DMS 273 treated with DMSO at 0.1 percent for 48 hours (cell line): ENCODE results near the gene CLEC4G.

Experiments used
- DNase-seq: peaks from one replicate; lab custom pipeline; 2025; lab: John Stamatoyannopoulos, UW

The CLEC4G gene

DNA sequence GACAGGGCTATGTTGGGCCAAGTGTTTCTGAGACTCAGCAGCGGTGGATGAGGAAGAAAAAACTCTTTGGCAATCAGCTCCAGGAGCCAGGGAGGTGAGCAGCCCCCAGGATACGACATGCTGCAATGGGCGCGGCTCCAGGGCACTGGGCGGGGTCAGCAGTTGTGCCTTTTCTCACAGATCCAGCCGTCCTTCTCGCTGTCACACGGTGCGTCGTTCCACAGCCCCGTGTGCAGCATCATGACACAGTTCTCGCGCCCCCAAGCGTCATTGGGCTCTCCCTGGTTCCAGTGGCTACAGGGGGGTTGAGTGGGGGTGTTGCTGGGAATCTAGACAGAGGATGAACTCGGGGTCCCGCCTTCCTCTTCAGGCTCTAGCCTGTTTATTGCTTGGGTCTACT, 2.7 kb downstream of the CLEC4G start:
- no peak for DNase-seq

DNA sequence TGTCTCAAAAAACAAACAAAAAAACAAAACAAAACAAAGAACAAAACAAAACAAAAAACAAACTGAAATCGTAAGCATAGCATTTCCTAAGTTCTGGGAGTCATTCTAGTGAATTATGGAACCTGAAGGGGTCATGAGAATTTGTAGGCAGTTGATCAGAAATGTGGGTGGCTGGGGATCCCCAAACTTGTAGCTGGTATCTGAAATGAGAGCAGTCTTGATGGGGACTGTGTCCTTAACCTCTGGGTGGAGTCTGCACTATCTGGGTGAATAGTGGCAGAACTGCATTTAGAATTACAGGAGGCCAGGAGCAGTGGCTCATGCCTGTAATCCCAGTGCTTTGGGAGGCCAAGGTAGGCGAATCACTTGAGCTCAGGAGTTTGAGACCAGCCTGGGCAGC, 6.1 kb downstream of the CLEC4G start:
- DNase-seq, result no peak

DNA sequence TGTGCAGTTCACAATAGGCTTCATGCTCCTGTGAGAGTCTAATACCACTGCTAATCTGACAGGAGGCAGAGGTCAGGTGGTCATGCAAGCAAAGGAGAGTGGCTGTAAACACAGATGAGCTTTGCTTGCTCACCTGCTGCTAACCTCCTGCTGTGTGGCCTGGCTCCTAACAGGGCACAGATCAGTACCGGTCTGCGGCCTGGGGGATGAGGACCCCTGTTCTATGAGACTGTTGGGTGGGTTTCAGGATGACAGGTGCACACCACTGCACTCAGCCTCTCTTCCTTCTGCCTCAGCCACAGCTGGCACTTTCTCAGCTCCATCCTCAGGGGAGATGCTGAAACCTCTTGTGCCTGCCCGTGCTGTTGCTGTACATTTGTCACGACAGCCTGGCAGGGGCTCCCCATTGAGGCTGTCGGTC, 9.7 kb downstream of the CLEC4G start:
- DNase-seq, result no peak

DNA sequence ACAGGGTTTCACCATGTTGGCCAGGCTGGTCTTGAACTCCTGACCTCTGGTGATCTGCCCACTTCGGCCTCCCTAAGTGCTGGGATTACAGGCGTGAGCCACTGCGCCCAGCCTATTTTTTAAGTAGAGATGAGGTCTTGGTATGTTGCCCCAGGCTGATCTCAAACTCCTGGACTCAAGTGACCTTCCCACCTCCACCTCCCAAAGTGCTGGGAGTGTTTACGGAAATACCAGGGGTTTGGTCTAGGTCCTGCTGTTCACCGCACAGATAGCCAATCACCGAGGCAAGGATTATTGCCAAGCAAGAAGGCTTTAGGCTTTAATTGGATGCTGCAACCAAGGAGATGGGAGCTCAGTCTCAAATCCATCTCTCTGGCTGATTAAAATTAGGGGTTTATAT, 11.6 kb downstream of the CLEC4G start:
- DNase-seq, result no peak

DNA sequence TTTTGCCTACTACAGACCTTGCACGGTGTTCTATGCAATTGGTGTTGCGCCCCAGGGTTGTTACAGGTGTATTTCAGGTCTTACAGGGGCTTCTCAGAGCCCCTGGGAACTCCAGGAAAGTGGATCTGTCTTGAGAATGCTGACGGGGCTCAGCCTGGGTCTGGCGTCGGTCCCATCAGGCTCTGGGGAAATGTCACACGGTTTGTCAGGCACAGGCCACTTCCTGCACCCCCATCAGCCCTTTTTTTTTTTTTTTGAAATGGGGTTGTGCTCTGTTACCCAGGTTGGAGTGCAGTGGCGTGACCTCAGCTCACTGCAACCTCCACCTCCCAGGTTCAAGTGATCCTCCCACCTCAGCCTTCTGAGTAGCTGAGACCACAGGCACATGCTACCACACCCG, 13.2 kb downstream of the CLEC4G start:
- no peak for DNase-seq

DNA sequence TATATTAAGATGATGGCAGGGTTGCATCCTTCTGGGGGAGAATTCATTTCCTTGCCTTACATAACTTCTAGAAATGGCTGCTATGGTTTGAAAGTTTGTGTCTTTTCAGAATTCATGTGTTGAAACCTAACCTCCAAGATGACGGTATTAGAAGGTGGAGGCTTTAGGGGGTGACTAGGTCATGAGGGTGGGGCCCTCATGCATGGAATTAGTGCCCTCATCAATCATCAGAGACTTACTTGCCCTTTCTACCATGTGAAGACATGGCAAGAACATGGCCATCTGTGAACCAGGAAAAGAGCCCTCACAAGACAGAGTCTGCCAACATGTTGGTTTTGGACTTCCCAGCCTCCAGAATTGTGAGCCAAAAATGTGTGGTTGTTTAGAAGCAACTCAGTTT, 15.1 kb downstream of the CLEC4G start:
- DNase-seq, result no peak

DNA sequence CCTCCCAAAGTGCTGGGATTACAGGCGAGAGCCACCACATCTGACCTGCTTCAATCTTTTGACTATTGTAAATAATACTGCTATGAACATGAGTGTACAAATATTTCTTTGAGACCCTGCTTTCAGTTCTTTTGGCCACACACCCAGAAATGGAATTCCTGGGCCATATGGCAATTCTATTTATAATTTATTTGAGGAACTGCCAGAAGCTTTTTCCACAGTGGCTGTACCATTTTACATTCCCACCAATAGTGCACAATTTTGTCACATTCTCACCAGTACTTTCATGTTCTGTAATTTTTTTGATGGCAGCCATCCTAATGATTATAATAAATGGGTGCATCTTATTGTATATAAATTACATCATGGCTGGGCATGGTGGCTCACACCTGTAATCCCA, 16.2 kb downstream of the CLEC4G start:
- no peak for DNase-seq

DNA sequence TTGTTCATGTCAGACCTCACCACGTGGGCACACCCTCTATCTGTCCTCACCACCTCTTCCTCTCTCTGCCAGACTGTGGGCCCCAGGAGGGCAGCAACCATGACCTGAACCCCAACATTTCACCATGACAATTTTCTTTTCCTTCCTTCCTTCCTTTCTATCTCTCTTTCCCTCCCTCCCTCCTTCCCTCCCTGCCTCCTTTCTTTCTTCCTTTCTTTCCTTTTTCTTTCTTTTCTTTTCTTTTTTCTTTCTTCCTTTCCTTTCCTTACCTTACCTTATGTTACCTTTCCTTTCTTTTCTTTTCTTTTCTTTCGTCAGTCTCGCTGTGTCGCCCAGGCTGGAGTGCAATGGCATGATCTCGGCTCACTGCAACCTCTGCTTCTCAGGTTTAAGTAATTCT, 21.3 kb downstream of the CLEC4G start:
- no peak for DNase-seq

DNA sequence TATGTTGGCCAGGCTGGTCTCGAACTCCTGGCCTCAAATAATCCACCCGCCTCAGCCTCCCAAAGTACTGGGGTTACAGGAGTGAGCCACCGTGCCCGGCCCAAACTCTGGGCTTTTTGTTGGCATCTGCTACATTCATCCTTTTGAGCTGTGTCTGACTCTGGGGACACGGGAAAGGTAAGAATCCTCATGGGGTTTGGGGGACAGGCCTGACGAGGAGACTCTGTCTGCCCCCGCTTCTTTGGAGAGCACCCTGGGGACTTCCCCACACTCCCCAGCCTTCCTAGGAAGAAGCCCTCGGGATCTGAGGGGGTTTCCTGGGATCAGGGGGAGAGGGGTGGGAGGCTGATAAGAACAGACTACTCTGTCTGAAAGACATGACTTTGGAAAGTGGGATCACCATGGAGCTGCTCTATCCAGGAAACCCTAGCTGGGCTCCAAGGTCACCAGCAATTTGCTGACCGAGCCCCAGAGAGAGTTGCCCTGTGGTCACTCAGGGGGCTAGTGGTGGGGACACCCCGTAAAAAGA, 21.9 kb downstream of the CLEC4G start:
- no peak for DNase-seq

DNA sequence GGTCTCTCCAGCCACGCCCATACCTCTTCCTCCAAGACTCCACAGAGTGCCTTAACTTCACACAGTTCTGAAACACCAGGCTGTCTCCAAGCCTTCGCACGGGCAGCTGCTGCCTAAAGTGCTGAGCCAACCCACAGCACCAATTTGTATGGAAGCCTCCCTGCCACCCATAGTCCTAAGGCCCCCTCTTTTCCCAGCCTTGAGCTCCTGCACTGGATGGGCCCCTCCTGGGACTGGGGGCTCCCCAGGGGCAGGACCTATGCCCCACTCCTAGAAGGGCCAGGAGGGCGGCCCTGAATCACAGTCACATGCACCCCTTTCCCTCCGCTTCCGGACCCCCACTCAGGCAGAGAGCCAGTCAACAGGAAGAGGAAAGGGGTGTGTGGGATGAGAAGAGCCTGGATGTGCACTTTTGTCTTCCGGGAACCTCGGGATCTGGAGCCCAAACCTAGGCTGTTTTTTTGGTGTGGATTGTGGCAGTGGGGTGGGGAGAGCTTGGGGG, 24.9 kb downstream of the CLEC4G start:
- DNase-seq, result no peak

DNA sequence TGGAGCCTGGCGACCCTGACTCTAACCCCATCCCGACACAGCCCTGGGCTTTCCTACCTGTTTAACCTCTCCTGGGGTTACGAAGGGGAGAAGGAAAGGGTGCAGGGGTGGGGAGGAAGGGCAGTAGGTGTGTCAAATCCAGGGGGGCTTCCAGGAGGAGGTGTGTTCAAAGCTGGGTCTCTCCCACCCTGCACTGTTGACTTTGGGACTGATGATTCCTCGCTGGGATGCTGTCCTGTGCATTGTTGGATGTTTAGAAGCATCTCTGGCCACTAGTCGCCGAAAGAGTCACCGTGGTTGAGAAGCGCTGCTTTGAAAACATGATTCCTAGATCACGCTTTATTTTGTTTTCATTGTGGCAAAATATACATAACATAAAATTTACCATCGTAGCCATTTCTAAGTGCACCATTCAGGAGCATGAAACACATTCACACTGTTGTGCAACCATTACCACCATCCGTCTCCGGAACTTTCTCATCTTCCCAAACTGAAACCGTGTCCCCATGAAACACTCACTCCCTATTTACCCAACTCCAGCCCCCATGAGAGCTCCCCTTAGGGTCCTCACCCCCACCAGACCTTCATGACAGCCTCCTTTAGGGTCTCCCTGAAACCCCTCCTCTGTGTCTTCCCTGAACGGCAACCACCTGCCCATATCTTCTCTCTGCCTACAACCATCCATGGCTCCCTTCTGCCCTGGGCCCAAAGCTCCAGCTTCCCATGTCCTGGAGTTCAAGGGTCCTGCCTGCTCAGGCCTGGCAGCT, 25.5 kb downstream of the CLEC4G start:
- no peak for DNase-seq

DNA sequence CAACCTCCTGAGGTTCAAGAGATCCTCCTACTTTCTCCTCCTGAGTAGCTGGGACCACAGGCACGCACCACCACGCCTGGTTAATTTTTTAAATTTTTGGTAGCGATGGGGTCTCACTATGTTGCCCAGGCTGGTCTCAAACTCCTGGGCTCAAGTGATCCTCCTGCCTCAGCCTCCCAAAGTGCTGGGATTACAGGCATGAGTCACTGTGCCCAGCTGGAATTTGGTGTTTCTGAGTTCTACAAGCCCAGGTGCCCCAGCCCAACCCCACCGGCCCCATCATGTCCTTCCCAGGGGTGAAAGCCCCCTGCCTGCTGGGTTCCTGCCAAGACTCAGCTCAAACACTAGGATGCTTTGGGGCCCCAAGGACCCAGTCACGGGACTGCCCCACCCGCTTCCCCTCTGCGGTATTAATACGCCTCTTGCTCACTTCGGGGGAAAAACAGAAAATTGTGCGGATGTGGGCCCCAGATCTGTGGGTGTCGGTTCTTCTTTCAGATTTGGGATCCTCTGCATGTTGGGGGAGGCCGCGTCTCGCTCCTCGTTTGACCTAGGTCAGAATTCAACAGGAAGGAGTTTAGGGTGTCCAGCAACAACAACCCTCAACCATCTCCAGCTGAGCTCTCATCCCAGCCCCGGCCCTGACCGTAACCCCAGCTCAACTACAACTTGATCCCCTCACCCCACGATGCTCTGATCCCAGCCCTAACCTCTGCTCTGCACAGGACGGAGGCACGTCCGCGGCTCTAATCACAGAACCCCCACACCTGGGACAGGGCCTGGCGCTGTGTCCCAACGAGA, 26.3 kb downstream of the CLEC4G start:
- DNase-seq, result no peak

DNA sequence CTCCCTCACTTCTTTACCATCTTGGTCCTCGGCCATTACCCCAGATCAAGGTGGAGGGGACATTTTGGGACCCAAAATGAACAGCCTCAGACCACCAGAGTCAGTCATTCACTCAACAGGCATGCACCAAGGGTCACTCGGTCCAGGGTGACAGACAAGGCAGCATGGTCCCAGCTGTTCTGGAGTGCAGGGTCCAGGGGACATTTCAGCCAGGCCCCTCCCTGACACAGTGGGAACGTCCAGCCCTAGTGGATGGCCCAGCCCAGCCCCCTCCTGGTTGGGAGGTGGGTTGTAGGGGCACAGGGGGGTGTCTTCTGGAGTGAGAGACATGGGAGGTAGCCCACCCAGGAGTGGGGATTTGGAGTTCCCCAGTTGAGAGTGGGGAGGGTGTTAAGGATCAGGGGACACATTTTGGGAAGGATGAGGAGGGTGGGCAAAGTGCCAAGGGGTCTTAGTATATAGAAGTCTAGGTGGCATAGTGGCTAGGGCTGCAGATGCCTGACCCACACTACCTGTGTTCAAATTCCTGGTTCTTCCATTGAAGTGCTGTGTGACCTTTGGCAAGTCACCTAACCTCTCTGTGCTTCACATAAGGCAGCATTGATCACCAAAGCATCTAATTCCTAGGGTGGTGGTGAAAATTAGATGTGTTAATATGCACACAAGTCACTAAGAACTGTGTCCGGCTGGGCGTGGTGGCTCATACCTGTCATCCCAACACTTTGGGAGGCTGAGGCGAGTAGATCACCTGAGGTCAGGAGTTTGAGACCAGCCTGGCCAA, 27.4 kb downstream of the CLEC4G start:
- no peak for DNase-seq

DNA sequence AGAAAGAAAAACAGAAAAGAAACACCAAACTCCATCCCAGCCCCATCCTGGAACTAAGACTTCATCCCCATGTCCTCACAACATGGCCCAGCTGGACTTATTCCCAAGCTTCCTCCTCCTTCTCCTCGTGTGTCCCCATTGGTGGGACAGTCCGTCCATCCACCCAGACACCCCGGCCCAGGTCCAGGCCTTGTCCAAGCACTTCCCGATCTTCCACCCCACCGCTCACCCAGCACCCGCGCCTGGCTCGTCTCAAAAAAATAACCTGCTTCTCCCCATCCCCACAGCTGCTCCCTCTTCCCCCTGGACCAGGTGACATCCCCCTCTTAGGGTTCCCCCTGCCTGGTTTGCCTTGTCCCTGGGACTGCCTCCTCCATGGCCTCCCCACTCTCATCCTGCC, 28.6 kb downstream of the CLEC4G start:
- no peak for DNase-seq

DNA sequence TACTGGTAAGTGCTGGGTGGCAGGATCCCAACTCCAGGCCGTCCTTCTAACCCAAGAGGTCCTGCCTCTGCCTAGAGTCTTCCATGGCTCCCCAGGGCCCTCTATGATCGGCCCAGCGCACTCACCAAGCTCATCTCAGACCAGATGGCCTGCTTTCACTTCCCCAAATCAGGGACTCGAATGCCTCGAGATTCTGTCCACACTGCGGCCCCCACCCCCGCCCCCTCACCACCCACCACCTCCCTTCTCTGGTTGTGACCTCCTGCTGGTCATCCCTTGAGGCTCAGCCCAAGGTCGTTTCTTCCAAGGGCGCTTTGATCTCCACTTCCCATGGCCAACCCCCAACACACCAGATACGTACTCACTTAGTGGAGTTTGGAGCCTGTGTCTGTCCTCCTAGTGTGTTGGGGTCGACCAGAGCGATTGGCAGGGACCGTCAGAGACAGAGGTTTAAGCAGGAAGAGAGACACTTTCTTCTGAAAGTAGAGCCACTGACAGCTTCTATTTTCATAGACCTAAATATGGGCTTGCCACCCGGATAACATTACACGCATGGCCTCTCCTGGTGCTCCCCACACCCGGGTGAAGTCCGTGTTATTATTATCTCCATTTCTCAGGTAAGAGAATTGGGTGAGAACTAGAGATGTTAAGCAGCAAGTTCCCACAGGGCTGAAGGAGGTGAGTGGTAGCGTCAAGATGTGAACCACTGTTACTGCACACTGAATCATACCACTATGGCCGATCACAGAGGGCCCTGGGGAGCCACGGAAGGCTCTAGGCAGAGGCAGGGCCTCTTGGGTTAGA, 30.1 kb downstream of the CLEC4G start, which contains the start of gene FCER2:
TSS of gene FCER2 (minus strand) at position 478 of the 804 bp plus-strand sequence. CDS start 2,371 bp downstream, outside the sequence.
- no peak for DNase-seq

DNA sequence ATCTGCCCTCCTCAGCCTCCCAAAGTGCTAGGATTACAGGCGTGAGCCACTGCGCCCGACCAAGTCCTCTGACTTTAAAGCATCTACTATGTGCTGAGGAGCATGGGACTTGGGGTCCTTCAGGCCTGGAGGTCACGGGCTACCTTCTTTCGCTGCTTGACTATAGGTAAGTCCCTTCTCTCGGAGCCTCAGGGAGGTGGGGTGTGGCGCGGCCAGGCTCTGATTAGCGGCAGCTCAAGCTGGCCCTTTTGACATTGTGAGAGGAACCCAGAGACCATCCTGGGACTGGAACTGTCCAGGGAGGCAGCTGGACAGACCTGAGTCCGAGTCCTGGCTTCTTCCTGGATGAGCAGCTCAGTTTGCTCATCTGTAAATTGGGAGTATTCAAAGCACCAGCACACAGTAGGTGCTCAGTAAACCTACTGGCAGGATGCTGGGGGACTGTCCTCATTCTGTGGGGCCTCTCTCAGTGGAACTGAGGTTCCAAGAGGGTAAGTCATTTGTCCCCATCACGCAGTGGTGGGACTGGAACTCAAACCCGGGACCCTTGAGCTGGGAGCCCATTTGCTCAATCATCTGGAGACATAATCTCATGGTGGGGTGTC, 30.8 kb downstream of the CLEC4G start:
- DNase-seq, result no peak

DNA sequence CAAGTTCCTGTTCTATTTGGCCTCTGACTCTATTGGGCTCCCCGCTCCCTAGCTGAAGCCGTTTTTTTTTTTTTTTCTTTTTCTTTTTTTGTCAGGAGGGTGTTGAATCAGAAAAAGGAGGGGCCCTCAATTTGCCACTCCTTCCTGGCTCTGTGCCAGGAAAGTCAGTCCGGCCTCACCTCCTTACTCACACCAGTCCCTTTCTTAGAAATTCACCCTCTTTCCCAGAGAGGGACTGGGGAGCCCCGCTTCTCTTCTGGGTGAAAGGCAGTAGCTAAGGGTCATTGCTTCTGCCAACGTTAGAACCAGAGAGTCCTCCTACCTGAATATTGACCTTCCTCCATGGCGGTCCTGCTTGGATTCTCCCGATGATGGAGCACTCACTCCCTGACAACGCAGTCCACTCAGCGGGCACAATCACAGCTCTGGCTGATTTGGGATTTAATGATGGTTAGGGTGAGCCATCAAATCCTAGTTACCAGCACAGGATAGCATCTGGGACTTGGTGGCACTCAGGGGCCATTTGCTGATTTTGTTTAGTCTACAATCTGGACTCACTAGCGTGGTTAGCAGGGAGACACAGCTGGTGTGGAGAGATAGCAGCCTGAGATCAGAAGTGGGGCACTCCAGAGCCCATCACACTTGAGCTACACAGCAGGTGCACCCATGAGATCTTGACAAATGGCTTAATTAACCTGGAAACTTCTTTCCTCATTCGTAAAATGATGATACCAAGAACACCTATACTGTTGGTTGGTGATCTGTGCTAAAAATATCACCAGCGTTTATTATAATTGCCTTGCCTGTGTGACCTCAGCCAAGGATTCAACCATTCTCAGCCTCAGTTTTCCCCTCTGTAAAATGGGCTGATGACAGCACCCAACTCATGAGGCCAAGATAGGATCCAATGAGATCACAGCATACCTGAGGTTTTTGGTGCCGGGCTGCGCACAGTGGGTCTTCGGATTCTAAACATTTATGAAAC, 32.2 kb downstream of the CLEC4G start:
- DNase-seq, result no peak

DNA sequence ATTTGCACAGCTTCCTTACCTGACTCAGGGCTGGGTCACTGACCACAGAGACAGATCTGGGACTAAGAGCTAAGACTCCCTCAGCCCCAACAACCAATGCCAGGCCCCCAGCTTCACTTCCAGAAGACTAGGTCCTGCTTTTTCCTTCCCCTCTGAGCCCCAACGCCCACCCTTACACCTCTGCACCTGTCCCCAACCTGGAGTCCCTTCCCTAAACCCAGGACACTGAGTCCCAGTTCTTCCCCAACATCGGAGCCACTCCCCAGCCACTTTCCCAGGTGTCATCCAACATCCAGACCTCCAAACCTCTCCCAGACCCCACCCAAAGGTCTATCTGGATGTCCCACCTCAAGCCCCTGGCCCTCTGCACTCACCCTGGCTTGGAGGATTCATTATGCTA, 32.9 kb downstream of the CLEC4G start:
- DNase-seq, result no peak

DNA sequence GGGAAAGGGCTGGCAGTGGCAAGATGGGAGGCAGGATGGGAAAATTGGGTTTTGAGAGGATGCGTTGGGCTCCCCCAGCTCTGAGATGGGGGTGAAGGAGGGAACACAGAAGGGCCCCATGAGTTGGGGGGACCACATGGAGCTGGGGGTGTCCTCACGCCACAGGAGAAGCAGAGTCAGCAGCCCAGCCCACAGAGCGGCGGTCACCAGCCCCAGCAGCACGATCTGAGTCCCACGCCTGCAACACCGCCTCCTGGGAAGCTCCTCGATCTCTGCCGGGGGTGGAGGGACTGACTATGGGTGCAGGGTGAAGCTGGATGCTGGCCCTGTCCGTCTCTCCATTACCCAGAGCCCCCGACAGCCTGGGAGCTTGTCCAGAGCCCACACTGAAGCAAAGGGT, 33.3 kb downstream of the CLEC4G start:
- DNase-seq, result no peak
